ENCODE results near the gene MTERF1.
"Not testable (repeated sequence)": the region's sequence is repeated elsewhere in the genome, so short reads cannot be mapped to it uniquely, and the experiment has no call there.

Gene MTERF1

DNA sequence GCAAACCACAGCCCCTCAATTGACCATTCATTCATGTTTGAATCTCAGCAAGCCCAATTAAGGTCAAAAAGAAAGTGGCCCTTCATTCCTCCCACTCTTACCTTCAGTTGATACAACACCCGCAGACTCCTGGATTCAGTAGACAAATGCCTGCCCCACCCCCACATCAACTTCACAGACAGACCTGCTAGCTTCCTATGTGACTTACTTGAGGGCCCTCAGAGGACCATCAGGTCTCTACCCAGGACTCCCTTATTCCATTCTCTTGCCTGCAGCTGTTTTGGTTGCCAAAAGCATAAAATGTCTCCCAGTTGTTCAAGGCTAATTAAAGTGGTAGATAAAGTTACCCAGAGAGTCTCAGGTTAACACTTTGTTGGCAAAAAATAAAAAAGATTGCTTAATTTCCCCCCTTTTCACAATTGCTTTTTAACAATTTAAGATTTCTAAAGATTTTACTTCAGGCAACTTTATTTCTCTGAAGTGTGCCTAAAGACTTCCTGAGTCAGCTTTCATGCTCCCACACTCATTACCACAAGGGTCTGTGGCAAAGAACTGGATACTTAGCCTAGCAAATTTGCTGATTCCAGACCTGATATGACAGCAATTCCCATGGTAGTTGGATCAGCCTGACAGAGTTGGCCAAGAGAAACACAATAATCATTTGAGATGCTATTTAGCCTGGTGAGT lies 3.3 kb upstream of the MTERF1 start:
- DNase-seq: no peak

DNA sequence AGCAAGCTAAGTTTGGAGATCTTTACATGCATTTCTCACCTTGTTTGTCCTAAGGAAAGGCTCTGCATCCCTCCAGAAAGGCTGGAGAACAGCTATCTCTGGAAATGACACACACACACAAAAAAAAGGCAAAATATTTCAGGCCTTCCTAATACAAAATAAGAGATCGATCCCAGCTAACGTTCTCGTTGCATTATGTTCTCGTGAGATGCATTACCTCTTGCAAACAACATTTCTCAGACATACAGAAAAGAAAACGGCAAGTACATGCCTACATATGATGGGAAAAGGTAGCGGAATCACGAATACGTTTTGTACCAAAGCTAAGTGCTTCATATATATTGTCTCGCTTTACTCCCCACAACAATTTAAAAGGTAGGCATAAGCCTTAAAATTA lies 488 bp downstream of the MTERF1 start:
- DNase-seq: no peak

DNA sequence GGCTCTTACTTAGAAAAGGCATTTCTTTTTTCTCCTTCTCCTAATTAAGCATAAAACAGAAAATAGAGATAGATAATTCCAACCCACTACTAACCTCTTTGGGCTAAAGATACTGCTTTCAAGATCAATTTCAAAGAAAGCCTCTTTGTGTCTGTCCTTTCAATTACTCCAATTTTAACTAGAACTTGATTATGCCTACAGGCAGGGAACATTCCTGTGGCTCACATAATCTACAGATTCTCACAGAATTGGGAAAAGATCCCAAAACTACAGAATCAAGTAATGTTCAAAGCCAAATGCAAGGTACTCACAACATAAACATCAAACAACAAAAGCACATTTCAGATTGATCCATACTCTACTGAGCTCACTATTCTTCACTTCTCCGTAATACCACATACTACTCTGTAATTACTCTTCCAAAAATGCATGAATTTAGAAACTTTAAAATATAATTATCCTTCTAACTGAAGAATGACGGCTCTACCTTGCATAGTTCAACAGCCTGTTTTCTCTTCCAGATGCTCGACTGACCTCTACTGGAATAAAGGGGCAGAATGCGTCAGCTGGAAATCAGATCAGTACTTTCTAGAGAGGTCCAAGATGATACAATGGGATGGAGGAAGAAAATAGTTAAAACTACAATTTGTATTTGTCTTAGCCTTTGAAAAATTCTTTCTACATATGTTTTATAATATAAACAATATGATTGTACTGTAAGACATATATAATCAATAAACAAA lies 3.9 kb downstream of the MTERF1 start:
- DNase-seq: no peak

DNA sequence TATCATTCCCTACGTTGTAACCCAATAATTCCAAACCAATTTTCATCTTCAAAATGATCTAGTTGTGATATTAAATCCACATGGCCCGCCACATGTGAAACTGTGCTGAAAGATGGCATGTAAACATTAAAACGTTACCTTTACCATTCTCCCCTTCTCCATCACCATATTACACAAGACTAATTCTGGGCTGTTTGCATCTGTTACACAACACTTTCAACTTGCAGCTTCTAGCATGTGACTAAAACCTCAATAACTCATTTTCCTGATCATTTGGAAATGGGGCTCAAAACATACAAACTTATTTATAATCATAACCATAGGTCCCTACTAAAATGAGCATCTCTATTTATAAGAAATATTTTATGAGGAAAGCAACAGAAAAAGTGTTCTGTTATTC lies 4.7 kb downstream of the MTERF1 start:
- DNase-seq: no peak

DNA sequence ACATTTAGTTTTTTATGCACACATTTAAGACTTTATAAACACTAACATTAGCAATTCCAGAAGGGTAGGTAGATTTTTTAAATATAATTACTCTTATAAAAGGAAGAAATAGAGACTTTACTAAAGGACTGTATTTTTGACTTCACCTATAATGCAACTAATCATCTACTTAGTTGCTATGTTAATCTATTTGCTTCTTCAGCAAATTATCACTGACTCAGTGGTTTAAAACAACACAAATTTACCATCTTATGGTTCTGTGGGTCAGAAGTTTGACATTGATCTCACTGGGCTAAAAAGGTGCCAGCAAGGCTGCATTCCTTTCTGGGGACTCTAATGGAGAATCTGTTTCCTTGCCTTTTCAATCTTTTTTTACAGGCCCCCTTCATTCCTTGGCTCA lies 7.6 kb downstream of the MTERF1 start:
- DNase-seq: no peak

DNA sequence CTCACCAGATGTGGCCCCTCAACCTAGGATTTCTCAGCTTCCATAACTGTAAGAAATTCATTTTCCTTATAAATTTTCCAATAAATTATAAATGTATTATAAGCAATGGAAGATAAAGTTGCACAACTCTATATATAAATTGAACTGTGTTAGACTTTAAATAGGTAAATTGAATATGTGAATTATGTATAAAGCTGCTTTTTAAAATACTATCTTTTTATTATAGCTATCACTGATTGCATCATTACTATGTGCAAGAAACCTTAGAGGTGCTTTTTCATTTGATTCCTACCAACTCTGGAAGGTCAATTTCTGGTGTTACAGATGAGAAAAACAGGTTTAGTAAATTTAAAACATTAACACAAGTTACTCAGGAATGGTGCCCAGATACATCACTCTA lies 8.4 kb downstream of the MTERF1 start:
- DNase-seq: no peak

DNA sequence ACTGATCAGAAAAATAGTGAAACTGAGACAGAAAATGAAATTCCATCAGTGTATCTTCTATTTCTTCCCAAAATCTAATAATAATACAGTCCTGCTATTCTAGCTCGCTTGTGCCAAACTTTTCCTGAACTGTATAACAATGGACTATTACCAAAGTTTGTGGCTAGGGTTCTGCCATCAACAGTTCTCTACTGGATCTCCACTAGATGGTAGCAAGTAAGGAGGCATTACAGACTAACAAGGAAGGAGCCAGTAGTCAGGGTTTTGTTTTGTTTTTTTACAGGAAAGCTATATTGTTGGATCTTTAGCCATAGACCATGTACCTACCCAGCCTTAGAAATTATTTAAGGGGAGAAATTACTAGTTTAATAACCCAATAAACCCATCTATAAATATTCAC lies 10.8 kb downstream of the MTERF1 start:
- DNase-seq: no peak

DNA sequence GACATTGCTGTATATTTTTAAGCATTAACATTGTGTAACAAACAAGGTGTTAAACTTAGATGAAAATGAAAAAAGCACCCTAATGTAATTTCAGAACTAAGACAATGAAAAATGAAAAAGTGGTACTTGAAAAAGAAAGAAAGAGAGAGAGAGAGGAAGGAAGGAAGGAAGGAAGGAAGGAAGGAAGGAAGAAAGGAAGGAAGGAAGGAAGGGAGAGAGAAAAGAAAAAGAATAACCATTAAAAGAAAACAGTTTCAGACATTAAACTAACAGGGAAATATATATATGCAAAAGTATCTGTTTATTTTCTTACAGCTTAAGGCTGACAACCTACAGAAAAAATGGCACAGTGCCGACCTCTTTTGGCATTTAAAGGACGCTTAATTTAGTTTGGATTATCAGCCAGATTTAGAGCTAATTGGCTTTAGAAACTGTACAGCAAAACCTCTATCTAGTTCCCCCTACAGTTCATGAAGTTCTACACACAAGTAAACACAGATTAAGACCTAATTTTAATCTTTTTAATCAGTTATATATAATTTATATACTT lies 13.8 kb downstream of the MTERF1 start:
- no peak for DNase-seq

DNA sequence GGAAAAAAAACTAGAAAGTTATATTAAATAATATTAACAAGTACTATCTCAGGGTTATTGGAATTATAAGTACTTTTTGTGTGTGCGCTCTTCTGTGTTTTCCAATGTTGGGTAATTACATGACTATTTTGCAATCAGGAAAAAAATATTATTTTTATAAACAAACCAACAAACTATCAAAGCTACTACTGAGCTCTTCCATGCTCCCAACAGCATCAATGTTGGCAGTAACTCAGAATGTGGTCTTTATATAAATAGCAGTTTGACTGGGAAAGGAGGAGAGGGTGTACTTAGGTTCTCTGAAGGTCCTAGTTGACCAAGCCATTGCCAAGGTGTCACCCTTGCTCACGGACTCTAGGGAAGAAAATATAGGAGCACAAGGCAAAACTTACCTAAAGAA lies 15.0 kb downstream of the MTERF1 start:
- no peak for DNase-seq

DNA sequence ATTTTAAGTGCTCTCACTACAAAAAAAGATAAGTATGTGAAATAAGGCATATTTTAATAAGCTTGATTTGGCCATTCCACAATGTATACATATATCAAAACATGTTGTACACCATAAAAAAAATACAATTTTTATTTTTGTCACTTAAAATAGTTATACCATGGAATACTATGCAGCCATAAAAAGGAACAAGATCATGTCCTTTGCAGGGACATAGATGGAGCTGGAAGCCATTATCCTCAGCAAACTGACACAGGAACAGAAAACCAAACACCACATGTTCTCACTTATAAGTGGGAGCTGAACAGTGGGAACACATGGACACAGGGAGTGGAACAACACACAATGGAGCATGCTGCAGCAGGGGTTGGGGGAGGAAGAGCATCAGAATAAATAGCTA lies 15.9 kb downstream of the MTERF1 start:
- DNase-seq: not testable (repeated sequence)

DNA sequence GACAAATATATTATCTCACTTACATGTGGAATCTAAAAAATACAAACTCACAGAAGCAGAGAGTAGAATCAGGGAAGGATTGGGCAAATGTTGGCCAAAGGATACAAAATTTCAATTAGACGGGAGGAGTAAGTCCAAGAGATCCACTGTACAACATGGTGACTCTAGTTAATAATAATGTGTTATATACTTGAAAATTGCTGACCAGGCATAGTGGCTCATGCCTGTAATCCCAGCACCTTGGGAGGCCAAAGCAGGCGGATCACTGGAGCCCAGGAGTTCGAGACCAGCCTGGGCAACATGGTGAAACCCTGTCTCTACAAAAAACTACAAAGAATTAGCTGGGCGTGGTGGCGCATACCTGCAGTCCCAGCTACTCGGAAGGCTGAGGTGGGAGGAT lies 16.4 kb downstream of the MTERF1 start:
- no peak for DNase-seq

DNA sequence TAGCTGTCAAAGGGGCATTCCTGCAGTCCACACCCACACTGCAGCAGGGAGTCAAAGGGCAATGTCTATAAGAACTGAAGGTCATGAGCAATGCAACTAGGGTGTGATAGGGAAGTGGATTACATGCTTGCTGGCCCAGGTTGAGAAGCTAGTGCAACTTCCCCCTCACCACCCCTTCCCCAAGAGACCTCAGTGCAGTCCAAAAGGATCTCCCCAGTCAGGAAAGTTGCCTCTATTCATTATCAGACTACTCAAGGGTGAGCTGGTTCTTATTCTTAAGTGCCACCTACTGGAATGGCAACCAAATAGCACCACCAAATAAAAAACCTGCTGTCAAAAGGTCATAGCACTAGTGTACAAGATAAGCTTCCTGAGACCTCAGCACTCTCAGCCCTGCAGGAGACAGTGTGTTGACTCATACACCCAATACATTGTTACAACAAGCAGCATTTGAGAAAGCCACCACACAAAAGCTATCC lies 28.2 kb downstream of the MTERF1 start:
- no peak for DNase-seq

DNA sequence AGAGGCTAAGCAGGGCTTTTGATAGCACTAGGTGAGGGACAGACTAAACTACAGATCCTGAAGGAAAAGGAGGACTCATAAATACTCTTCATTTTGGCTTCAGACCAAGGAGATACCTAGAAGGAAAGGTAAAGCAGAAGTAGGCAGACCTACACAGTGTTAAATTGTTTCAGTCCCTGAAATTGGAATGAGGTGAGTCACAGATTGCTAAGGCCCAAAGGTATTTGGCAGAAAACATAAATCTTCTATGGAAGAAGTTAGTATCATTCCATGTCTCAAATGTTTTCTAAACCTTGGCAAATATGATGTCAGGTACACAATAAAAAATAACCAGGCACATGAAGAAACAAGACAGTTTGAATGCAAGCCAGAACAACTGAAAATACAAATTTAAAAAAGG lies 30.0 kb downstream of the MTERF1 start:
- no peak for DNase-seq

DNA sequence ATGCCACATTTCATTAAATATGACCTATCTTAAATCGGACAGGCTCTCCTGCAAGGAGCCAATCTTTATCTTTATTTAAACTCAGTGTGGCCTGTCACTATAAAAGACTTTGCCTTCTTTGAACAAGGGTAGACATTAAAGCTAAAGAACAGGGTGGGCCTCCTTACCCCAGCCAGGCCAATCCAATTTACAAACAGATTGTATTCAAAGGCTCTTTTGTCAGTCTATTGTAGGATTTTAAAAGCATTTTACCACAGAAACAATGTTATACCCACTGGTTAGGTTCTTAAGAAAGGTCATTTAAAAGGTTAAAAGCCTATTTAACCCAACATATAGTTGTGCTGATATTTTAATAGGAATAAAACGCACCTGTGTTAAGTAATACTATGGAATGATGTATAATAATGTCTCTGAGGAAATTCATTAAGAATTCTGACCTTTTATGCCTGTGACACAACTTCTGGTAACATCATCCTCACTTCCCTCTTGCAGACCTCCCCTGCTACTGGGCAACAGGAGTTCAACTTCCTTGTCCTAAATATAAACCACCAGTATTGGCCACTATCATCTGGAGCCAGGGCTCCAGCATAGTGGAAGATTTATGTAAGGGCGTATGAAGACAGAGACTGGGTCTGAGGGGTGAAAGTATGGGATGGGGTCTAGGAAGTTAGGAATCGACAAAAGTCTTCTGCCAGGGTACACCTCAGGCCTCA lies 32.5 kb downstream of the MTERF1 start:
- DNase-seq: no peak

DNA sequence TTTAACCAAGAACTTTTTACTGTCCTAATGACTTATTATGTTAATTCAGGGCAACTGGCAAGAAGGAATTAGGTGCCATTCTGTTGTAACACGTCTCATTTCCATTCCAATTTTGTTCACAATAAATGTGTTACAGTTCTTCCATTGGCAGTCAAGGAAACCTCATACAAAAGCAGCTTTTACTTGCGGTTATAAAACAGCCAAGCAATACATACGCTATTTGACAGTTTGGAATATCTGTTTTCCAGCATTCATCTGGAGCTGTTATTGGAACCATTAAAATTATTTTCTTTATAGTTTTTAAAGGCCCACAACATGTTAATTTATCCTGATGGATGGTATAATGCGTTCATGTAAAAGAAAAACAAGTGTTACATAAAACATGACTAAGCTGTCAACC lies 33.3 kb downstream of the MTERF1 start:
- no peak for DNase-seq

DNA sequence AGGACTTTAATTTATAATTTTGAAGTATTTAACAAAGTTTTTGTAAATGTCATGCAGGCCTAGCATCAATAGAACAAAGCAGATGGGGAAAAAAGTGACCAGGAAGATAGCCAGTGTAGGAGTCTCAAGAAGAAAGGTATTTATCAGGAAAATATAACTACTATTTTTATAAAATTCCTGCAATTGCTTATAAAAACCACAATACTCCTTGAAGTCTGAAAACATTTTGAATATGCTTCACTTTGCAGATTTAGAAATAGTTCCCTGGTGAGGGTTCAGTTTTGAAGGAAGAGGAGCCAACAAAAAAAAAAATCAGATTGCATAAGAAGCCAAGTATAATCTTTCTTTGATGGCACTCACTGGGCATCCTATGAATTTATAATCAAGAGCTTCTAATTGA lies 34.1 kb downstream of the MTERF1 start:
- DNase-seq: no peak

DNA sequence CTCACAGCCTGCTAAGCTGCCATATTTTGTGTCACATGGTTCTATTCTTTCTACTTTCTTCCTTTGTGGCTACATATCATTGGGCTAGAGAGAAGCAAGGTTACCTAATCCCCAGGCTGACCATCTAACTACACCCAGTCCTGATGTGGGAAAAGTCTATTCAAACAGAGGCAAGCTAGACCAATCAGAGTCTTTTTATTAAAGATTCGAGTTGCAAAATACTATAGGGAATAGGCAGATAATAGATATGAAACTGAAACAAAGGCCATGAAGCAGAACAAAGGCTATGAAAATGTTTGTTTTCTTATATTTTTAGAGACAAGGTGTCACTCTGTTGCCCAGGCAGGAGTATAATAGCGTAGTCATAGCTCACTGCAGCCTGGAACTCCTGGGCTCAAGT lies 36.7 kb downstream of the MTERF1 start:
- DNase-seq: no peak

DNA sequence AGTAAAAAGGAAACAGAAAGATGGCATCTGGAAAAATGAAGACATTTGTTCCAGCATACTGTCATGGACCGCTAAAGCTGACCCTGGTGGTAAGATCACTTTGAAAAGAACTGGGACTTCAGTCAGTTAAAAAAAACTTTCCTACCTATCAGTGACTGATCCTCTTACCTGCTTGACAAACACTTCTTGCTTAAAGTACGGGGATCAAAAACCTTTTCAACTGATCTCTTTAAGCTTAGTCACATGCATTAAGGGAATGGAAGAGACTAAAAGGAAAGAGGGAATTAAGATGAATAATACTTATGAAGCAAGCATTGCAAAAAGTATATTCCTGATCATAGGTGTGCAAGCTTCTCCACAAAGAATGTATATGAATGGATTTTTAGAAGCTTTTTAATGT lies 42.1 kb downstream of the MTERF1 start:
- DNase-seq: no peak

DNA sequence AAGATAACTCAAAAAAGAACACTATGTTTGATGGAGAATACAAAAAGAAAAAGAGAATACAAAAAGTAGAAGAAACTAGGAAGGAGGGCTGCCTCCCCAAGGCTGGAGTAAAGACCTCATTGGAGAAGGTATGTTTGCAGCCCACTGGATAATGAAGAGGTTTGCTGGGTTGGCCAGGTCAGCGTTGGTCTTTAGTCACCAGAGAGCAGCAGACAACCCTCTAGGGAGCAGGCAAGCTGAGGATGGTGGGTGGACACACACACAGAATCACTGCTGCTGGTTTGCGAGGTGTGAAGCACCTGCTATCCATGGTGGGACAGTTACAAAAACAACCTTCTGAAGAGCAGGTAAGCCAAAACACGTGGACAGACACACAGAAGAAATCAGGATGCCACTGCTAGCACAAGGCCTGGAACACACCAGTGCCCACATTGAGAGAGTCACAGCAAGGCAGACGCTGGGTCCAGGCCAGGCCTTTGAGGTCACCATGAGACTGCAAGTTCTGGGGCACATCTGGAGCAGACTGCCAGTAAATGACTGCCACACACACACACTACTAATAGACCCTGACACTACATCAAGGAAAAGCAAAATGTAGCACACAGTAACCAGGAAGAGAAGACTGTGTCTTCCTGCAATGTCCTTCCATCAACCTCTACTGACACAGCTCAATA lies 43.0 kb downstream of the MTERF1 start:
- DNase-seq: no peak

DNA sequence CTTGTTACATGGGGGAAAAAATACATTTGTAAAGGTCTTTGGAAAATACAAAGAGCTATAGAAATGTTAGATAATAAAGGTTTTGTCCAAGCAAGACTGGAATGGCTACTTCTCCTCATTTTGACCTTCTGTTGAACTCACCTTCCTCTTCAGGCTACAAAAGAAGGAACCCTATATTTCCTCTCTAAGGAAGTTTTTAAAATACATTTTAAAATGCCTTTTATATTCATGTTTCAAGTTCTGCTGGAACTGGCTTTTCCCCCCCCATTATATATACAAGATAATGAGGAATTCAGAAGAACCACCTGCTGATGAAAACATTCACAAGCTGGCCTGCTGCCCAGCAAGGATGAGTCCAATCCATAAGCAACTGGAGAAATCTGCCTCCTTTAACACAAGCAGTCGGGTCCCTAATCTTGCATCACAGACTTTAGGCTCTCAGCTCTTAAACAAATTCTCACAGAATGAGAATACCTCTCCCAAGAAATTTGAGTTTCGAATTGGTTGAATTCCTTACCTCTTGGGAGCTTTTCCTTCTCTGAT lies 44.6 kb downstream of the MTERF1 start:
- DNase-seq: no peak

DNA sequence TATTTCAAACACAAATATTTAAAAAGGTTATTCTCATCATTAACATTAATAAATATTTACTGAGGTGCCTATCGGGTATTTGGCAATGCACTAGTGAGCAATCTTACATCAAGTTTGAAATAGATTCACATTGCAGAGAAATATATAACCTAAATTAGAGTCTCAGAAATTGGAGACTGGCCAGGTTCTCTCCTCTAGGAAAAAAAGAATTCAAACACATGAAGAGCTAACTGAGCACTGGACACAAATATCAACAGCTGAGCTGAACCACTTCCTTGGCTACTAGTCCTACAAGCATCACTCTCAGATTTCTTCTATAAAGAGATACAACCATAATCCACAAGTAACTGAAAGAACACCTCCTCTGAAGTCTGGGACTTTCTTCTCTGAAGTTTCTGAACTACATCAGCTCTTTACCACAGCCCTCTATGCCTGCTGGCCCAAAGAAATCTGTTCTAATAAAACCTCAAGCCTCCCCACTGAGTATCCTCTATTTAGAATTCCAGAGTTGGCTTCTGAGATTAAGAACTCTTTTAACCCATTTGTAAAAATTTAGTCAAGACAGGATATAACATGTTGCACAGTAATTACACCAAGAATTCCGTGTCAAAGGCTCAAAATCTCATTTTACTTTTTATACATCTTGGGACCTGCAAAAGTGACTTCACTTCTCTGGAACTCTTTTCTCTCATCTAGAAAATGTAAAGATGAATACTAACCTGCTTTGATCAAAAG lies 45.2 kb downstream of the MTERF1 start:
- no peak for DNase-seq

DNA sequence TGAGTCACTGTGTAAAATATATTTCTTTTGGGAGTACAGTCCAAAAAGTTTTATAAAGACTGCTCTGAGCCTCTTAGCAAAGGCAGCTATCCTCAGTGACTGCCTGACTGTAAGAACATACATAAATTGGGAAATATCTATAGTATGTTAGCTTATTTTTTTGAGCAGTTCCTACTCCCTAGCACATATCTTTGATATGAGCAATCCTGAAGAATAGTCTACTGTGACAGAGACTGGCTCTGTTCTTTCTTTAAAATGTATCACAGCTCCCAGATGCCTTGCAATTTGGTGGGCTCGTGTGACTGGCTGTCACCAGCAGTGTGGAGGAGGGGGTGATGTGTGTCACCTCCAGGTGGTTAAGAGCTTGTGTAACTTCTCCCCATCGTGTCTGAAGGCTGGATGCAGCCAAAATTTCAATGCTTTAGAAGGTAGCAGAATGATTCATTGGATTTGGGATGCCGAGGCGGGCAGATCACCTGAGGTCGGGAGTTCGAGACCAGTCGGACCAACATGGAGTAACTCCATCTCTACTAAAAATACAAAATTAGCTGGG lies 47.9 kb downstream of the MTERF1 start:
- DNase-seq: no peak

Measured in activated CD8-positive, alpha-beta memory T cell treated with anti-CD3 and anti-CD28 coated beads, Interleukin-2, amount 50 U/mL, for 4 hours (primary cell).